SK-N-SH (cell line): Measurements from ENCODE around the gene SP4.
A peak's percentile ranks its signal among the peaks of the same experiment; 100 is the strongest.

Experiments used
- CHD2 ChIP-seq: fragments of 150-350 bp; IDR thresholded peaks from 2 replicates; pipeline ENCODE4 v1.6.1; 2018; ENCODE audit warnings: low read length; ENCODE audit not compliant: partially characterized antibody
- EP300 ChIP-seq, 2 experiments: IDR thresholded peaks; 2 replicates each; pipeline versions ENCODE4 v1.4.0 to v1.6.1; 2012; ENCODE audit warnings: borderline replicate concordance in 1 of 2, low read depth in 1 of 2, low read length in 1 of 2
- GABPA ChIP-seq: IDR thresholded peaks from 2 replicates; pipeline ENCODE4 v1.4.0; 2012; ENCODE audit warnings: low read depth, mild to moderate bottlenecking
- MXI1 ChIP-seq: IDR thresholded peaks from 2 replicates; pipeline ENCODE4 v1.6.1; 2012; ENCODE audit warnings: mild to moderate bottlenecking, low read depth, low read length, improper control_type of control experiment
- NRF1 ChIP-seq: IDR thresholded peaks from 2 replicates; pipeline ENCODE4 v1.6.1; 2012; ENCODE audit warnings: low read depth, mild to moderate bottlenecking, low read length
- POLR2AphosphoS5 ChIP-seq: IDR thresholded peaks from 2 replicates; pipeline ENCODE4 v1.6.1; 2012; ENCODE audit warnings: low read depth, low read length
- RAD21 ChIP-seq: IDR thresholded peaks from 2 replicates; pipeline ENCODE4 v1.6.1; 2012; ENCODE audit warnings: mild to moderate bottlenecking, low read length
- REST ChIP-seq: IDR thresholded peaks from 2 replicates; pipeline ENCODE4 v1.6.1; 2012; ENCODE audit warnings: mild to moderate bottlenecking, low read depth, low read length, moderate library complexity
- SIN3A ChIP-seq: IDR thresholded peaks from 2 replicates; pipeline ENCODE4 v1.6.1; 2012; ENCODE audit warnings: low read depth, mild to moderate bottlenecking, low read length, moderate library complexity, borderline replicate concordance
- TAF1 ChIP-seq: IDR thresholded peaks from 2 replicates; pipeline ENCODE4 v1.6.1; 2012; ENCODE audit warnings: low read depth, mild to moderate bottlenecking, low read length, moderate library complexity, borderline replicate concordance
- TEAD4 ChIP-seq: IDR thresholded peaks from 2 replicates; pipeline ENCODE4 v1.4.0; 2012; ENCODE audit warnings: mild to moderate bottlenecking, borderline replicate concordance; ENCODE audit not compliant: insufficient read depth
- YY1 ChIP-seq: IDR thresholded peaks from 2 replicates; pipeline ENCODE4 v1.4.0; 2012; ENCODE audit warnings: low read depth, mild to moderate bottlenecking
- TF ChIP-seq, protein P1 (sequence below): fragments of 200-600 bp; sonication (generic); IDR thresholded peaks from 2 replicates; pipeline ENCODE4 v1.6.1; 2017; ENCODE audit warnings: antibody characterized with exemption, mild to moderate bottlenecking, moderate library complexity

DNA sequence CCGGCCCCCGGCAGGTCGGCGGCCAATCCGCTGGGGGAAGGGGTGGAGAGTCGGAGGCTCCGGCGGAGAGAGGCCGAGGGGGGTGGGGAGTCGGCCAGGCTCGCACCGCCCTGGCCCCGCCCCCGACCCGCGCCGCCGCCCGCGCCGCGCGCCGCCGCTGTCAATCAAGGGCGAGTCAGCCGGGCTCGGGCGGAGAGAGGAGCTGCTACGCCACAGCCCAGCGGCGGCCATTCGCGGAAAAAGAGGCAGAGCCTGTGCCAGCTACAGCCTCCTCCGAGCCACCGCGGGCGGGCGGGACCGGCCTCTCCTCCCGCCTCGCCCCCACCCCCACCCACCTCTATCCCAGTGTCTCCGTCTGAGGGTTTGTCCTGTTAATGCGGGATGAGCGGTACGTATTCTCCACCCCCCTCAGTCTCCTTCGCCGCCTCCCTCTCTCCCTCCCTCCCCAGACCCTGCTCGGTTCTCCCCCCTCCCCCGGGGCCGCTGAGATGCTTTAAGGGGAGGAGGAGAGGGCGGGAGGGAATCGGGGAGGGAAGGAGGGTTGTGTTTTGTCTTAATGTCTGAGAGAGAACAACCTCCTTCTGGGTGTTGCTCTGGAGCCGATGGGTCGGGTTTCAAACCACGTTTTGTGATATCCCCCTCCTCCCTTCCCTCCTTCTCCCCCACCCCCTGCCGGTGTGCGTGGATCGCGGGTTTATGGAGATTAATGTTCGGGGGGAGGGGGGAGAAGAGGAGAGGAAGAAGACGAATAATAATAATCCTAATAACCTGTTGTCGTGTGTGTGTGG, at the start of gene SP4:
- no peak for TF ChIP-seq GABPA
- peak; percentile 49; the same call in 1 of the 2 replicates for TF ChIP-seq NRF1
- TF ChIP-seq TAF1: peak; percentile 49
- TF ChIP-seq, protein P1, sequence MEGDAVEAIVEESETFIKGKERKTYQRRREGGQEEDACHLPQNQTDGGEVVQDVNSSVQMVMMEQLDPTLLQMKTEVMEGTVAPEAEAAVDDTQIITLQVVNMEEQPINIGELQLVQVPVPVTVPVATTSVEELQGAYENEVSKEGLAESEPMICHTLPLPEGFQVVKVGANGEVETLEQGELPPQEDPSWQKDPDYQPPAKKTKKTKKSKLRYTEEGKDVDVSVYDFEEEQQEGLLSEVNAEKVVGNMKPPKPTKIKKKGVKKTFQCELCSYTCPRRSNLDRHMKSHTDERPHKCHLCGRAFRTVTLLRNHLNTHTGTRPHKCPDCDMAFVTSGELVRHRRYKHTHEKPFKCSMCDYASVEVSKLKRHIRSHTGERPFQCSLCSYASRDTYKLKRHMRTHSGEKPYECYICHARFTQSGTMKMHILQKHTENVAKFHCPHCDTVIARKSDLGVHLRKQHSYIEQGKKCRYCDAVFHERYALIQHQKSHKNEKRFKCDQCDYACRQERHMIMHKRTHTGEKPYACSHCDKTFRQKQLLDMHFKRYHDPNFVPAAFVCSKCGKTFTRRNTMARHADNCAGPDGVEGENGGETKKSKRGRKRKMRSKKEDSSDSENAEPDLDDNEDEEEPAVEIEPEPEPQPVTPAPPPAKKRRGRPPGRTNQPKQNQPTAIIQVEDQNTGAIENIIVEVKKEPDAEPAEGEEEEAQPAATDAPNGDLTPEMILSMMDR: 0 out of 2 replicates have a peak, but pooled peaks have one; percentile 10
- no peak for TF ChIP-seq REST
- peak; percentile 47 for TF ChIP-seq POLR2AphosphoS5
- no peak; a peak in 1 of 4 replicates for TF ChIP-seq EP300 (IDR thresholded peaks at IDR 0.05; ENCODE audit: borderline replicate concordance in 1 of 2, low read depth in 1 of 2, low read length in 1 of 2)
- TF ChIP-seq YY1: peak; percentile 33; the same call in 1 of the 2 replicates
- no peak for TF ChIP-seq RAD21
- no peak for TF ChIP-seq TEAD4
- TF ChIP-seq MXI1: peak; percentile 76
- peak; percentile 29 for TF ChIP-seq CHD2
- TF ChIP-seq SIN3A: peak; percentile 52; the same call in 1 of the 2 replicates
